Measurements from ENCODE around the gene CDC42SE2.

CDC42SE2 gene

GRCh38 chr5:131263648-131264450 lies at the start of gene CDC42SE2:
Gene CDC42SE2 (plus strand): TSS chr5:131264053. CDS start chr5:131359494, 95,441 bp downstream.
- peak; percentile 82 for DNase-seq

- no peak for DNase-seq
These were observed 49.1 kb upstream of the CDC42SE2 start for GRCh38 chr5:131214609-131215227.

- no peak for DNase-seq
These were observed 46.1 kb upstream of the CDC42SE2 start for GRCh38 chr5:131217791-131218190.

GRCh38 chr5:131218392-131218791 lies 45.5 kb upstream of the CDC42SE2 start:
- DNase-seq = no peak

- DNase-seq = no peak
These were observed 43.3 kb upstream of the CDC42SE2 start for GRCh38 chr5:131220566-131220965.

- no peak for DNase-seq
These were observed 42.7 kb upstream of the CDC42SE2 start for GRCh38 chr5:131221008-131221703.

GRCh38 chr5:131221888-131222287 lies 42.0 kb upstream of the CDC42SE2 start:
- no peak for DNase-seq

GRCh38 chr5:131222731-131223130 lies 41.1 kb upstream of the CDC42SE2 start:
- no peak for DNase-seq

GRCh38 chr5:131223751-131224386 lies 40.0 kb upstream of the CDC42SE2 start:
- DNase-seq = no peak

GRCh38 chr5:131224387-131225201 lies 39.3 kb upstream of the CDC42SE2 start:
- no peak for DNase-seq

GRCh38 chr5:131225282-131225974 lies 38.4 kb upstream of the CDC42SE2 start:
- DNase-seq = no peak

GRCh38 chr5:131226899-131227298 lies 37.0 kb upstream of the CDC42SE2 start:
- DNase-seq = no peak

GRCh38 chr5:131228646-131229045 lies 35.2 kb upstream of the CDC42SE2 start:
- no peak for DNase-seq

GRCh38 chr5:131229623-131230022 lies 34.2 kb upstream of the CDC42SE2 start:
- DNase-seq = no peak

GRCh38 chr5:131230406-131230805 lies 33.4 kb upstream of the CDC42SE2 start:
- peak; percentile 18 for DNase-seq

GRCh38 chr5:131239686-131240085 lies 24.2 kb upstream of the CDC42SE2 start:
- DNase-seq = no peak

GRCh38 chr5:131242728-131243255 lies 21.1 kb upstream of the CDC42SE2 start:
- no peak for DNase-seq

GRCh38 chr5:131245312-131245711 lies 18.5 kb upstream of the CDC42SE2 start:
- no peak for DNase-seq

GRCh38 chr5:131245948-131246347 lies 17.9 kb upstream of the CDC42SE2 start:
- DNase-seq = no peak

GRCh38 chr5:131246504-131246903 lies 17.3 kb upstream of the CDC42SE2 start:
- DNase-seq = no peak

- DNase-seq = no peak
These were observed 12.9 kb upstream of the CDC42SE2 start for GRCh38 chr5:131250751-131251475.
